ENCODE results near the gene BAK1.

DNA sequence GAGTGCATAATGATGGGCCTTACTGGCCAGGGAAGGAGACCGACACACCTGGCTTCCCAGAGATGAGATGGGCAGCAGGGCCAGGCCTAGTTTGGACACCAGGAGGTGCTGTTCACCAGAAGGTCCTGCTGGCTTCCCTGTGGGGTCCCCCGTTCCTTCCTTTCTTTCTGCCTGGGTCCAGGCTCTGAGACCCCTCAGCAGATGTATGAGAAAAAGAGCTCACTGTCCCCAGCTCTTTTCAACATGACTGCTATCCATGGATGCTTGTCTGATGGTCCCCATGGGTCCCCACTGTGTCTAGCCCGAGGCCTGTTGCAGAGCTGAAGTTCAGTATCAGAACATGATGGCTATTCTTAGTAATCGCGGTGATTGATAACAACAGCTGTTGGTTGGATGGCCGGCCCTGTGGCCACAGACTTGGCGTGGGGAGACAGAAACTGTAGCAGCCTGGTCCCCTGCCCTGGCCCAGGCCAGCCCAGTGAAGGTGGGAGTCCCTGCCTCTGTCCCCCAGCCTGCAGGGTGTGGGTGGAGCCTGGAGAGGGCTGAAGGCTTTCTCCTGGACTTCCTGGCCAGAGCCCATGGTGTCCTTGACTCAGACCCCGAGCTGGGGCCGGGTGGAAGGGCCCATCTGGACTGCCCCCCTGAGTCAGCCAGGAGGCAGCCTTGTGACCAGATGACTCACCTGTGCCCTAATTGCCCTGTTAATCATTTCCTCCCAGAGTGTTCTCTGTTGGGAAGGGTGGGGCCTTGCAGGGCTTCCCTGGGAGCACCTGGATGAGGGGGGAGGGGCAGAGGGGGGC, 9.9 kb upstream of the BAK1 start:
- no peak for TF ChIP-seq POLR2AphosphoS5 (IDR thresholded peaks at IDR 0.05)
- TF ChIP-seq POLR2A (IDR thresholded peaks at IDR 0.05), result no peak

Measured in prostate gland (tissue), 1 donor.